Measurements from ENCODE around the gene CPLX4.
A peak's percentile ranks its signal among the peaks of the same experiment; 100 is the strongest.

Gene CPLX4

GRCh38 chr18:59318460-59319050, at the start of gene CPLX4:
Gene CPLX4, minus strand, starts transcription at chr18:59318649. Its CDS starts 187 bp downstream, at chr18:59318462.
- DNase-seq (ENCODE audit: low spot score) = no peak

- no peak for DNase-seq (ENCODE audit: low spot score)
Observed at GRCh38 chr18:59360381-59360780, 41.9 kb upstream of the CPLX4 start.

GRCh38 chr18:59359576-59359952, 41.1 kb upstream of the CPLX4 start:
- no peak for DNase-seq (ENCODE audit: low spot score)

GRCh38 chr18:59358712-59359575, 40.5 kb upstream of the CPLX4 start, which contains the start of gene LMAN1:
Gene LMAN1, minus strand, starts transcription at chr18:59359265. Its CDS starts 21 bp downstream, at chr18:59359244.
- DNase-seq (ENCODE audit: low spot score) = peak; percentile 96

- peak; percentile 7 for DNase-seq (ENCODE audit: low spot score)
Observed at GRCh38 chr18:59358414-59358711, 39.9 kb upstream of the CPLX4 start.

GRCh38 chr18:59357928-59358327, 39.5 kb upstream of the CPLX4 start:
- DNase-seq (ENCODE audit: low spot score) = peak; percentile 5

GRCh38 chr18:59354731-59355130, 36.3 kb upstream of the CPLX4 start:
- DNase-seq (ENCODE audit: low spot score) = no peak

- DNase-seq (ENCODE audit: low spot score) = no peak
Observed at GRCh38 chr18:59353079-59353680, 34.7 kb upstream of the CPLX4 start.

- no peak for DNase-seq (ENCODE audit: low spot score)
Observed at GRCh38 chr18:59352250-59352855, 33.9 kb upstream of the CPLX4 start.

GRCh38 chr18:59345556-59345955, 27.1 kb upstream of the CPLX4 start:
- DNase-seq (ENCODE audit: low spot score) = no peak

- DNase-seq (ENCODE audit: low spot score) = no peak
Observed at GRCh38 chr18:59344996-59345395, 26.5 kb upstream of the CPLX4 start.

- DNase-seq (ENCODE audit: low spot score) = no peak
Observed at GRCh38 chr18:59343926-59344325, 25.5 kb upstream of the CPLX4 start.

GRCh38 chr18:59340817-59341216, 22.4 kb upstream of the CPLX4 start:
- no peak for DNase-seq (ENCODE audit: low spot score)

- no peak for DNase-seq (ENCODE audit: low spot score)
Observed at GRCh38 chr18:59340312-59340711, 21.9 kb upstream of the CPLX4 start.

GRCh38 chr18:59332986-59333385, 14.5 kb upstream of the CPLX4 start:
- DNase-seq (ENCODE audit: low spot score) = no peak

GRCh38 chr18:59328683-59329082, 10.2 kb upstream of the CPLX4 start:
- no peak for DNase-seq (ENCODE audit: low spot score)

- no peak for DNase-seq (ENCODE audit: low spot score)
Observed at GRCh38 chr18:59325965-59326364, 7.5 kb upstream of the CPLX4 start.

GRCh38 chr18:59324623-59324971, 6.1 kb upstream of the CPLX4 start:
- DNase-seq (ENCODE audit: low spot score) = no peak

GRCh38 chr18:59323931-59324622, 5.6 kb upstream of the CPLX4 start:
- no peak for DNase-seq (ENCODE audit: low spot score)

- no peak for DNase-seq (ENCODE audit: low spot score)
Observed at GRCh38 chr18:59311631-59312030, 6.8 kb downstream of the CPLX4 start.

- DNase-seq (ENCODE audit: low spot score) = no peak
Observed at GRCh38 chr18:59308938-59309260, 9.6 kb downstream of the CPLX4 start.

- peak; percentile 43 for DNase-seq (ENCODE audit: low spot score)
Observed at GRCh38 chr18:59308248-59308937, 10.1 kb downstream of the CPLX4 start.

Measured in globus pallidus (tissue), 1 donor.